ENCODE results near the gene NDUFA12. TPM values are rescaled to one million over a fixed set of nuclear protein-coding genes. Genes with fewer than 3 reads are reported as not detected.
"Not testable (repeated sequence)": the region's sequence is repeated elsewhere in the genome, so short reads cannot be mapped to it uniquely, and the experiment has no call there.

NDUFA12 gene
- total and polyA plus RNA-seq, 4 donors = 105 to 162 (median 157) TPM

DNA sequence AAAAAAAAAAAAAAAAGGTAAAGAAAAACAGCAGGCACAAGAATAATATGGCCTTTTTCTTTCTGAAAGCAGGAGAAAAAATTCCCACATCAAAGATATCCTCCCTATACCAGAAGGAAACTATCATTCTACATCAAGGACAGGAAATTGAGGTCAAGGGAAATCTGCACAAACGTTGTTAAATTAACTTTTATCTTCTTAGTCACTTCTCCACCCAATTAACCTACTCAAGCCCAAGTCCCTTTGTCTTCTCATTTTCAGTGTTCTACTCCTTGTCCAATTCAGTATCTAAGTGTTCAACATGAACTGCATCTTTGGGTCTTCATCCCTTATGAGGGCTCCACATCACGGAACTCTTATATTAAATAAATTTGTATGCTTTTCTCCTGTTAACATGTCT is 15.7 kb downstream of the NDUFA12 start:
- Histone ChIP-seq H3K27me3 (ENCODE audit: control insufficient read depth, insufficient read depth, low read length) (no peaks in the 10 kb centered on the region), H3K4me3 (ENCODE audit: low read depth, low read length) (no peak overlapping the region), H3K27ac (ENCODE audit: low read depth, low read length) (no peak overlapping the region), H3K9me3 (ENCODE audit: control insufficient read depth, insufficient read depth, low read length) (no peaks in the 10 kb centered on the region), H3K36me3 (ENCODE audit: control insufficient read depth, insufficient read depth, low read length) (peaks cover 11% of the 10 kb centered on the region), H3K4me1 (ENCODE audit: control insufficient read depth, insufficient read depth, low read length) (no peaks in the 10 kb centered on the region)
- WGBS (ENCODE audit: insufficient coverage) = 25% methylated on average over 1 of the region's 2 CpGs
- no peak for DNase-seq (ENCODE audit: low read depth in 4 of 6, low spot score in 6 of 6)

DNA sequence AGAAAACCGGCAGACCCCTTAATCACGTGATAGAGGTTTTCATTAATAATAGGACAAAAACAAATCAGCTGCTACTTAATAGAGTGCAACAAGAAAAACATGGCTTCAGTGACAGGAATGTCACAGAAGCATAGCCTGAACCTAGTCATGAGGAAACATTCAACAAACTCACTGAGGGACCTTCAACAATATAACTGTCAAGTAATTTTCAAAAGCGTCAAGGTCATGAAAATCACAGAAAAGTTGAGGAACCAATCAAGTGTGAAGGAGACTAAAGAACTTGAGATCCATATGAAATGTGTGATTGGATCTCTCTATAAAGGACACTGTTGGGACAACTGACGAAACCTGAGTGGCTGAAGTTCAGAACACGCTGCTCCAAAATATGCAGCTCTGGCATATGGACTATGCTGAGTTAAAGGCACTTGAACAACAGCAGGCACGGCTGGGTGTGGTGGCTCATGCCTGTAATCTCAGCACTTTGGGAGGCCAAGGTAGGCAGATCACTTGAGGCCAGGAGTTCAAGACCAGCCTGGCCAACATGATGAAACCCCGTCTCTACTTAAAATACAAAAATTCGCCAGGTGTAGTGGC is 16.3 kb downstream of the NDUFA12 start:
- no peak overlapping the region for H3K4me3 ChIP-seq (ENCODE audit: low read depth, low read length)
- no peaks in the 10 kb centered on the region for H3K4me1 ChIP-seq (ENCODE audit: control insufficient read depth, insufficient read depth, low read length)
- H3K27ac ChIP-seq (ENCODE audit: low read depth, low read length) = no peak overlapping the region
- H3K27me3 ChIP-seq (ENCODE audit: control insufficient read depth, insufficient read depth, low read length) = no peaks in the 10 kb centered on the region
- H3K9me3 ChIP-seq (ENCODE audit: control insufficient read depth, insufficient read depth, low read length) = no peaks in the 10 kb centered on the region
- WGBS (ENCODE audit: insufficient coverage) = 98% methylated on average over 4 of the region's 8 CpGs
- peaks cover 11% of the 10 kb centered on the region for H3K36me3 ChIP-seq (ENCODE audit: control insufficient read depth, insufficient read depth, low read length)
- no peak for DNase-seq (ENCODE audit: low read depth in 4 of 6, low spot score in 6 of 6)

DNA sequence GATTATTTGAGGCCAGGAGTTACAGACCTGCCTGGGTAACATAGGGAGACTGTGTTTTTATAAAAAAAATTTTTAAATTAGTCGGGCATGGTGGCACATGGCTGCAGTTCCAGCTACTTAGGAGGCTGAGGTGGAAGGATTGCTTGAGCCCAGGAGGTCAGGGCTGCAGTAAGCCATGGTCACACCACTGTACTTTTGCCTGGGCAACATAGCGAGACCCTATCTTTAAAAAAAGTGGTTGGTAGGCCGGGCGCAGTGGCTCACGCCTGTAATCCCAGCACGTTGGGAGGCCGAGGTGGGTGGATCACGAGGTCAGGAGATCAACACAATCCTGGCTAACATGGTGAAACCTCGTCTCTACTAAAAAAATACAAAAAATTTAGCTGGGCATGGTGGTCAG is 18.4 kb downstream of the NDUFA12 start:
- WGBS (ENCODE audit: insufficient coverage) = 99% methylated on average over 8 of the region's 9 CpGs
- not testable (repeated sequence) for H3K4me1 ChIP-seq (ENCODE audit: control insufficient read depth, insufficient read depth, low read length); H3K9me3 ChIP-seq (ENCODE audit: control insufficient read depth, insufficient read depth, low read length); H3K36me3 ChIP-seq (ENCODE audit: control insufficient read depth, insufficient read depth, low read length); H3K4me3 ChIP-seq (ENCODE audit: low read depth, low read length); DNase-seq (ENCODE audit: low read depth in 4 of 6, low spot score in 6 of 6); H3K27me3 ChIP-seq (ENCODE audit: control insufficient read depth, insufficient read depth, low read length); H3K27ac ChIP-seq (ENCODE audit: low read depth, low read length)

DNA sequence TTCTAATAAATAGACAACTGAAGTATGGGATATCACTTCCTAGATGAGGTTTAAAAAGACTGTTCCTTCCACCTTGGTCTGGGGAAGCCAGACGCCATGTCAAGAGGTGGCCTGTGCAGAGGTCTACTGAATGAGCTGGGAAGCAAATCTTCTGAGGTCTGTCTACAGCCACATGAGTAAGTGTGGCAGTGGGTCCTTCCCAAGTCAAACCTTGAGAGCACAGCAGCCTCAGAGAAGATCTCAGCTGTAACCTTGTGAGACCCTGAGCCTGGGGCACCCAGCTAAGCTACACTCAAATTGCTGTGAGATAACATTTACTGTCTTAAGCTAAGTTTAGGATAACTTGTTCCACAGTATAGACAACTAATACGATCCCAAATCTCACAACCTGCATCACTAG is 20.2 kb downstream of the NDUFA12 start:
- Histone ChIP-seq H3K36me3 (ENCODE audit: control insufficient read depth, insufficient read depth, low read length) (peaks cover 7% of the 10 kb centered on the region), H3K4me1 (ENCODE audit: control insufficient read depth, insufficient read depth, low read length) (no peaks in the 10 kb centered on the region), H3K9me3 (ENCODE audit: control insufficient read depth, insufficient read depth, low read length) (no peaks in the 10 kb centered on the region), H3K4me3 (ENCODE audit: low read depth, low read length) (no peak overlapping the region), H3K27ac (ENCODE audit: low read depth, low read length) (no peak overlapping the region), H3K27me3 (ENCODE audit: control insufficient read depth, insufficient read depth, low read length) (no peaks in the 10 kb centered on the region)
- 100% methylated on average over 2 of the region's 2 CpGs for WGBS (ENCODE audit: insufficient coverage)
- no peak for DNase-seq (ENCODE audit: low read depth in 4 of 6, low spot score in 6 of 6)

DNA sequence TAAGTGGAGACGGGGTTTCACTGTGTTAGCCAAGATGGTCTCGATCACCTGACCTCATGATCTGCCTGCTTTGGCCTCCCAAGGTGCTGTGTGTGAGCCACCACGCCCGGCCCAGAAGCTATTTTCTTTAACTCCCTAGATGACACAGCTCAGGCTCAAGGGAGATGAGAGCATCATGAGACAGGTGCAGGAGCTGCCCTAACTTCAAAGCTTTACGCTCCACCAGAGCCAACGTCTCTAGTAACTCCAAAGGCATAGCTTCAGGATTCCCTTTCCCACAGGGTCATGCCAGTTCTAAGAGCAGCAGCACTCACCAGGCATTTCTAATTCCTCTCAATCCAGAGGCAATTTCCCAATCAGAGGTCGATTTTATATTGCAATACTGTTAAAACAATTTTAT is 21.0 kb downstream of the NDUFA12 start:
- no peak overlapping the region for H3K27ac ChIP-seq (ENCODE audit: low read depth, low read length)
- H3K36me3 ChIP-seq (ENCODE audit: control insufficient read depth, insufficient read depth, low read length) = peaks cover 7% of the 10 kb centered on the region
- no peaks in the 10 kb centered on the region for H3K4me1 ChIP-seq (ENCODE audit: control insufficient read depth, insufficient read depth, low read length)
- no peaks in the 10 kb centered on the region for H3K9me3 ChIP-seq (ENCODE audit: control insufficient read depth, insufficient read depth, low read length)
- 91% methylated on average over 5 of the region's 7 CpGs for WGBS (ENCODE audit: insufficient coverage)
- no peak for DNase-seq (ENCODE audit: low read depth in 4 of 6, low spot score in 6 of 6)
- no peaks in the 10 kb centered on the region for H3K27me3 ChIP-seq (ENCODE audit: control insufficient read depth, insufficient read depth, low read length)
- H3K4me3 ChIP-seq (ENCODE audit: low read depth, low read length) = no peak overlapping the region

DNA sequence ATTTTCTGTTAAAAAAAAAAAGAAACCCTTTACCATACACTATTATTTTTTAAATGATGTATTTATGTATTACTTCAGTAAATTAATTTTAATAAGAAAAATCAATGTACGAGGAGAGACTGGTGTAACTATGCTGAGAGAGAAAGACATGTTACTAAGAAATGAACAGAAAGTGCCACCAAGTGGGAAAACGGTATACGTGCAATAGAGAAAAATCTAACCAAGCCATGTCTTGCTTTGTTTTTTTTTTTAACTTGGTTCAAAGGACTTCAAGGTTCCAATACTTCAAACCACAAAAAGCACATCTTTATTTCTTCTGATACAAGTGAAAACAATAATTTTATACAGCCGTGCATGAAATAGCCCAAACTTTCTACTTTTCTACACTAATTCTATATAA is 22.9 kb downstream of the NDUFA12 start:
- no peak overlapping the region for H3K27ac ChIP-seq (ENCODE audit: low read depth, low read length)
- DNase-seq (ENCODE audit: low read depth in 4 of 6, low spot score in 6 of 6) = peak in 4 of 6 donors; percentile 33 to 90 (median 56)
- H3K4me1 ChIP-seq (ENCODE audit: control insufficient read depth, insufficient read depth, low read length) = no peaks in the 10 kb centered on the region
- H3K4me3 ChIP-seq (ENCODE audit: low read depth, low read length) = no peak overlapping the region
- peaks cover 7% of the 10 kb centered on the region for H3K36me3 ChIP-seq (ENCODE audit: control insufficient read depth, insufficient read depth, low read length)
- WGBS (ENCODE audit: insufficient coverage) = 20% methylated on average over 1 of the region's 4 CpGs
- no peaks in the 10 kb centered on the region for H3K27me3 ChIP-seq (ENCODE audit: control insufficient read depth, insufficient read depth, low read length)
- H3K9me3 ChIP-seq (ENCODE audit: control insufficient read depth, insufficient read depth, low read length) = no peaks in the 10 kb centered on the region

DNA sequence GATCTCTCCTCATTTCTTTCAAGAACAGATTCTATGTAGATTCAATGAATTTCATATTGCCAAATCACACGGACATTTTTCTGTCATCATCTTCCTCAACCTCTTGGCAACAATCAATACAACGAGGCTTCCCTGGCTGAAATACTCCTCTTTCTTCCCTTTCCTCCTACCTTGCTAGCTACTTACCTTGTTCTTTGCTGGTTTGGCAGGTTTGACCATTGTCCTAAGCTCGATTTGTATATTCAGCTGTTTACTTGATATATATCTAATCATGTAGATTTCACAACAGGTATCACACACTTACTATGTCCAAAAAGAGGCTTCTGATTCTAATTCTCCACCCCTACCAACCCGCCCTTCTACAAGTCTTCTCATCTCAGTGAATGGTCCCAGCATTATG is 23.6 kb downstream of the NDUFA12 start:
- no peak for DNase-seq (ENCODE audit: low read depth in 4 of 6, low spot score in 6 of 6)
- Histone ChIP-seq H3K27ac (ENCODE audit: low read depth, low read length) (no peak overlapping the region), H3K4me1 (ENCODE audit: control insufficient read depth, insufficient read depth, low read length) (no peaks in the 10 kb centered on the region), H3K36me3 (ENCODE audit: control insufficient read depth, insufficient read depth, low read length) (peaks cover 7% of the 10 kb centered on the region), H3K4me3 (ENCODE audit: low read depth, low read length) (no peak overlapping the region), H3K9me3 (ENCODE audit: control insufficient read depth, insufficient read depth, low read length) (no peaks in the 10 kb centered on the region), H3K27me3 (ENCODE audit: control insufficient read depth, insufficient read depth, low read length) (no peaks in the 10 kb centered on the region)
- WGBS (ENCODE audit: insufficient coverage) = 100% methylated on average over 3 of the region's 4 CpGs

DNA sequence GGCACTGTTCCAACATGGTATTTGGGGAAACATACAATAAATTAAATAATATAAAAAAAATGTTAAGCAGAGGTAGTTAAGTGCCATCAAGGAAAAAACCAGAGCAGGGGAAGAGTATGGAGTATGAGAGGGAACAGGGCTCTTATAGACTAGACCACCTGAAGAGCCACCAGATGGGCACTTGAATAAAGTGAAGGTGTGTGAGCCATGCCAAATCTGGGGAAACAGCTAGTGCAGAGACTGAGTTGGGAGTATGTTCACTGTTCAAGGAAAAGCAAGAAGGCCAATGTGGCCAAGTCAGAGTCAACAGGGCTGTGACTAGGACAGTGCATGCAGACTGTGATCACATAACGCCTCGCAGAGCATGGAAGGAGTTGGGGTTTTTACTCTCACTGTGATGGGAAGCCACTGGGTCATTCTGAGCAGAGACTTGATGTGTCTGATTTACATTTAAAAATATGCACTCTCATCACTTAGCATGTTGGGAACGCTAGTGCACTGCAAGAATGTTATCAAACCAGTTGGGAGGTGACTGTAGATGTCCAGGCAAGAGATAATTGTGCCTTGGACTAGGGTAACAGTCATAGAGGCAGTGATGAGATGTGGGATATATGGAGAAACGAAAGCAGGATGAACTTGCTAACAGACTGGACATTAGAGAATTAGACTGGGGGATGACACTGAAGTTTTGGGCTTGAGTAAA is 25.6 kb downstream of the NDUFA12 start:
- WGBS (ENCODE audit: insufficient coverage) = 94% methylated on average over 4 of the region's 4 CpGs
- H3K9me3 ChIP-seq (ENCODE audit: control insufficient read depth, insufficient read depth, low read length) = no peaks in the 10 kb centered on the region
- H3K27ac ChIP-seq (ENCODE audit: low read depth, low read length) = no peak overlapping the region
- H3K4me3 ChIP-seq (ENCODE audit: low read depth, low read length) = no peak overlapping the region
- no peaks in the 10 kb centered on the region for H3K4me1 ChIP-seq (ENCODE audit: control insufficient read depth, insufficient read depth, low read length)
- DNase-seq (ENCODE audit: low read depth in 4 of 6, low spot score in 6 of 6) = no peak
- no peaks in the 10 kb centered on the region for H3K27me3 ChIP-seq (ENCODE audit: control insufficient read depth, insufficient read depth, low read length)
- H3K36me3 ChIP-seq (ENCODE audit: control insufficient read depth, insufficient read depth, low read length) = no peaks in the 10 kb centered on the region

DNA sequence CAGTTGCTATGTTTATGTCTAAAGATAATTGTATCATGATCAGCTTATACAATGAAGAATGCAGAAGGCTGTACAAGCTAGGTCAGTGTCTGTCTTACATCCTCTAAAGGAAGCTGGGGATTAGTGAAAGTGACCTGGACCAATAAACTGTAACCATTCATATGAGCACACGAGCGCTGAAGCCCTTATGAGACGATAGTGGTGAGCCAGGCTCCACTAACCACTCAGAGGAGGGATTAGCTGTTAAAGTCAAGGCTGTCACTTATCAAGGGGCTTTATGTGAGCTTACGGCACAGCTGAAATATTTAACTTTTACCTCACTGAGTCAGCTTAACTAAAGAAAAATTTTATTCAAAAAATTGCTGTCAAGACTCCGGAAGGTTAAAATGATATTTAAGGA is 30.3 kb downstream of the NDUFA12 start:
- DNase-seq (ENCODE audit: low read depth in 4 of 6, low spot score in 6 of 6) = peak in 1 of 6 donors; percentile 27
- no CpG with 5 or more reads among the region's 5 CpGs for WGBS (ENCODE audit: insufficient coverage)

DNA sequence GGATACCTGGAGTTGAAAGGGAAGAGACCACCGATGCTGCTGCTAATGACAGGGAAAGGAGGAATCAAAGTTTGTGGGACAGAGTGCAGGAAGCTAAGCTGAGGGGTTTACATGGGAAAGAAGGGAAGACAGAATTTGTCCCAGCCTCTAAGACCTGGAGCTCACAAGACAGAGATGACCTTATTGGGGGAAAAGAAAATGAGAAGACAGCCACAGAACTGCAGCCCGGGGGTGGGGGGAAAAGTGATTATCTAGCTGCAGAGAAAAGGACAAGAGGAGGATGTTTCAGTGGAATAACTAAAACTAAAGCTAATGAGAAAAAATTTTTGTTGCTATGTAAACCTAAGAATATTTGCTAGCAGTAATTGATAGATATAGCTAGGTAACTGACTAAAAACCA is 30.7 kb downstream of the NDUFA12 start:
- H3K9me3 ChIP-seq (ENCODE audit: control insufficient read depth, insufficient read depth, low read length) = no peaks in the 10 kb centered on the region
- H3K27ac ChIP-seq (ENCODE audit: low read depth, low read length) = no peak overlapping the region
- H3K27me3 ChIP-seq (ENCODE audit: control insufficient read depth, insufficient read depth, low read length) = no peaks in the 10 kb centered on the region
- WGBS (ENCODE audit: insufficient coverage) = 92% methylated on average over 1 of the region's 2 CpGs
- H3K36me3 ChIP-seq (ENCODE audit: control insufficient read depth, insufficient read depth, low read length) = no peaks in the 10 kb centered on the region
- no peak overlapping the region for H3K4me3 ChIP-seq (ENCODE audit: low read depth, low read length)
- no peak for DNase-seq (ENCODE audit: low read depth in 4 of 6, low spot score in 6 of 6)
- no peaks in the 10 kb centered on the region for H3K4me1 ChIP-seq (ENCODE audit: control insufficient read depth, insufficient read depth, low read length)

More for the DNA sequence above, 30.3 kb downstream of the NDUFA12 start:
- Histone ChIP-seq H3K4me3 (ENCODE audit: low read depth, low read length) (no peak overlapping the region), H3K9me3 (ENCODE audit: control insufficient read depth, insufficient read depth, low read length) (no peaks in the 10 kb centered on the region), H3K27ac (ENCODE audit: low read depth, low read length) (no peak overlapping the region), H3K4me1 (ENCODE audit: control insufficient read depth, insufficient read depth, low read length) (no peaks in the 10 kb centered on the region), H3K36me3 (ENCODE audit: control insufficient read depth, insufficient read depth, low read length) (no peaks in the 10 kb centered on the region), H3K27me3 (ENCODE audit: control insufficient read depth, insufficient read depth, low read length) (no peaks in the 10 kb centered on the region)
